Keratinocyte (primary cell): ENCODE data around the gene KSR1. TPM values are rescaled to one million over a fixed set of nuclear protein-coding genes. Genes with fewer than 3 reads are reported as not detected.
A peak's percentile ranks its signal among the peaks of the same experiment; 100 is the strongest.

Experiments used
- DNase-seq: peaks from one replicate; pipeline ENCODE4 v3.0.0-alpha.2; 2011; ENCODE audit warnings: low read depth, missing footprints, low spot score
- FAIRE-seq: peaks from 2 replicates; lab custom pipeline; 2011; peaks lifted over from hg19 to GRCh38; lab: Jason Lieb, UNC
- H2AFZ ChIP-seq: 2 replicates; pipeline ENCODE4 v1.6.0; 2012; ENCODE audit warnings: low read length, control low read depth, inconsistent platforms; ENCODE audit not compliant: control insufficient read depth
- H3K27ac ChIP-seq: 2 replicates; pipeline ENCODE4 v1.5.1; 2011; ENCODE audit warnings: low read length; ENCODE audit not compliant: control insufficient read depth, insufficient read depth
- H3K27me3 ChIP-seq: 3 replicates; pipeline ENCODE4 v1.6.0; 2011; ENCODE audit warnings: low read length; ENCODE audit not compliant: control insufficient read depth, insufficient read depth; ENCODE audit errors: extremely low read depth
- H3K36me3 ChIP-seq, 2 experiments: 2 replicates in 1 of 2; 3 replicates in 1 of 2; pipeline ENCODE4 v1.5.1; 2011; ENCODE audit warnings: low read length in 2 of 2, mild to moderate bottlenecking in 1 of 2; ENCODE audit not compliant: control insufficient read depth in 2 of 2, insufficient read depth in 2 of 2; ENCODE audit errors: extremely low read depth in 1 of 2
- H3K4me1 ChIP-seq: 3 replicates; pipeline ENCODE4 v1.5.1; 2011; ENCODE audit warnings: low read length; ENCODE audit not compliant: control insufficient read depth, insufficient read depth; ENCODE audit errors: extremely low read depth
- H3K4me2 ChIP-seq: 3 replicates; pipeline ENCODE4 v1.6.0; 2011; ENCODE audit warnings: low read depth, low read length; ENCODE audit not compliant: control insufficient read depth, insufficient read depth; ENCODE audit errors: extremely low read depth
- H3K4me3 ChIP-seq, 3 experiments: fragments of 200-600 bp in 1 of 3; sonication (generic) in 1 of 3; 2 replicates in 2 of 3; 3 replicates in 1 of 3; pipeline ENCODE4 v1.5.1; 2011 to 2016; ENCODE audit warnings: low read length in 3 of 3, mild to moderate bottlenecking in 3 of 3, control low read depth in 2 of 3, inconsistent platforms in 1 of 3, low read depth in 1 of 3, mixed read lengths in 1 of 3, mixed run types in 1 of 3, moderate library complexity in 1 of 3; ENCODE audit not compliant: control insufficient read depth in 2 of 3, insufficient read depth in 2 of 3; ENCODE audit errors: extremely low read depth in 1 of 3
- H3K79me2 ChIP-seq: 2 replicates; pipeline ENCODE4 v1.6.0; 2012; ENCODE audit warnings: low read length; ENCODE audit not compliant: control insufficient read depth, insufficient read depth
- H3K9ac ChIP-seq: 3 replicates; pipeline ENCODE4 v1.6.0; 2011; ENCODE audit warnings: low read length; ENCODE audit not compliant: control insufficient read depth, insufficient read depth; ENCODE audit errors: extremely low read depth
- H3K9me1 ChIP-seq: 3 replicates; pipeline ENCODE4 v1.6.0; 2011; ENCODE audit warnings: low read length; ENCODE audit not compliant: control insufficient read depth, insufficient read depth; ENCODE audit errors: extremely low read depth
- H3K9me3 ChIP-seq: 2 replicates; pipeline ENCODE4 v1.5.1; 2012; ENCODE audit warnings: low read depth, low read length; ENCODE audit not compliant: control insufficient read depth
- H4K20me1 ChIP-seq: 3 replicates; pipeline ENCODE4 v1.6.0; 2011; ENCODE audit warnings: low read length; ENCODE audit not compliant: control insufficient read depth, insufficient read depth; ENCODE audit errors: extremely low read depth
- CTCF ChIP-seq, 3 experiments: IDR thresholded peaks in 1 of 3; conservative IDR thresholded peaks in 1 of 3; optimal IDR thresholded peaks in 1 of 3; 2 replicates in 2 of 3; 3 replicates in 1 of 3; pipeline versions ENCODE3 to v1.5.1; 2011; ENCODE audit warnings: low read length in 3 of 3, mild to moderate bottlenecking in 3 of 3, moderate library complexity in 2 of 3, control low read depth in 1 of 3, inconsistent platforms in 1 of 3; ENCODE audit not compliant: insufficient read depth in 2 of 3; ENCODE audit errors: extremely low read depth in 1 of 3
- EZH2 ChIP-seq: IDR thresholded peaks from one replicate; pipeline ENCODE4 v1.6.1; 2012; ENCODE audit warnings: inconsistent platforms, mild to moderate bottlenecking, low read length, moderate library complexity
- dilution Hi-C: fragments of 300-500 bp; cut with MboI; formaldehyde crosslinking; loops from one replicate; pipeline ENCODE4 v1.7.0; 2020; ENCODE audit warnings: low sequenced_read_pairs; ENCODE audit not compliant: extremely low pct_ligation_motif_present
- polyA plus RNA-seq, 5 experiments: library from polyadenylated mRNA; depleted of rRNA in 3 of 5; stranded (reverse) in 3 of 5; stranded (forward) in 1 of 5; unstranded in 1 of 5; fragments of >200 nt; gene quantifications; 1 replicate in 1 of 5; 2 replicates in 3 of 5; 3 replicates in 1 of 5; pipeline versions ENCODE4 v1.2.1 to v1.2.3, GENCODE V29; 2011 to 2012; ENCODE audit warnings: missing spikeins in 2 of 5, low read depth in 1 of 5, low replicate concordance in 1 of 5

The KSR1 gene
- polyA plus RNA-seq, 1 donor (not counting 4 experiments of a cell fraction or from before 2014, with no cell fraction given): 1.3 TPM

GRCh38 chr17:27495460-27495859 lies 39.2 kb downstream of the KSR1 start:
- Histone ChIP-seq H3K36me3 (no peaks in the 10 kb centered on the region), H3K9me1 (peaks cover 4% of the 10 kb centered on the region), H3K79me2 (no peaks in the 10 kb centered on the region), H3K27me3 (no peaks in the 10 kb centered on the region), H3K27ac (no peak overlapping the region), H3K4me3 (no peak overlapping the region), H2AFZ (no peak overlapping the region), H3K9ac (no peak overlapping the region), H3K9me3 (no peaks in the 10 kb centered on the region), H4K20me1 (no peaks in the 10 kb centered on the region), H3K4me1 (peaks cover 25% of the 10 kb centered on the region), H3K4me2 (peak overlapping the region; percentile 83)
- FAIRE-seq: no peak
- dilution Hi-C loops: no loop called here
- TF ChIP-seq EZH2 (no peak), CTCF (optimal IDR thresholded peaks at IDR 0.05 in 1 of 3, IDR thresholded peaks at IDR 0.05 in 1 of 3, conservative IDR thresholded peaks at IDR 0.05 in 1 of 3; ENCODE audit: extremely low read depth in 1 of 3, insufficient read depth in 2 of 3, low read length in 3 of 3) (no peak)
- DNase-seq: no peak

DNA sequence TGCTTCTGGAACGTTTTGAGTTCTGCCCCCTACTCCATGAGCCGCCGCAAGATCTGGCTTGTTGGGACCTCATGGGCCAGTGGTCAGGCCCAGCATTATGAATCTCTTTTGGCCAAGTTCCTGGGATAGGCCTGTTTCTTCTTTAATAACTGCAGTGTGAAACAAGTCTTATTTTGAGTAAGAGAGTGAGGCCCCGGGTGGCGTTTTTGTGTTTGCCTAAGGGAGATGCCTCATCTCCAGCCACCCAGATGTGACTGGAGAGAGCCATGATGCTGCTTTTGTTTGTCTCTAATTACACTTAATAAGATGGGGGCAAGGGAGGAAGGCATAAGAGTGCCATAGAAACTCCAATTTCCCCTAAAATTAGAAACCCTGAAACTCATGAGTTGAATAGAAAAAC lies 39.8 kb downstream of the KSR1 start:
- no peaks in the 10 kb centered on the region for H3K79me2 ChIP-seq

More for the DNA sequence above, 39.8 kb downstream of the KSR1 start:
- Histone ChIP-seq H3K4me2 (no peak overlapping the region), H4K20me1 (no peaks in the 10 kb centered on the region), H3K27me3 (no peaks in the 10 kb centered on the region), H3K9ac (no peak overlapping the region), H3K9me3 (peaks cover 4% of the 10 kb centered on the region), H3K4me1 (peaks cover 25% of the 10 kb centered on the region), H3K27ac (no peak overlapping the region), H3K9me1 (peaks cover 4% of the 10 kb centered on the region), H3K4me3 (no peak overlapping the region), H3K36me3 (no peaks in the 10 kb centered on the region), H2AFZ (no peak overlapping the region)
- no peak for FAIRE-seq
- TF ChIP-seq CTCF (optimal IDR thresholded peaks at IDR 0.05 in 1 of 3, IDR thresholded peaks at IDR 0.05 in 1 of 3, conservative IDR thresholded peaks at IDR 0.05 in 1 of 3; ENCODE audit: extremely low read depth in 1 of 3, insufficient read depth in 2 of 3, low read length in 3 of 3): no peak
- TF ChIP-seq EZH2: no peak
- dilution Hi-C loops: no loop called here
- no peak for DNase-seq
